Measurements from ENCODE around the gene USH2A.

The USH2A gene

DNA sequence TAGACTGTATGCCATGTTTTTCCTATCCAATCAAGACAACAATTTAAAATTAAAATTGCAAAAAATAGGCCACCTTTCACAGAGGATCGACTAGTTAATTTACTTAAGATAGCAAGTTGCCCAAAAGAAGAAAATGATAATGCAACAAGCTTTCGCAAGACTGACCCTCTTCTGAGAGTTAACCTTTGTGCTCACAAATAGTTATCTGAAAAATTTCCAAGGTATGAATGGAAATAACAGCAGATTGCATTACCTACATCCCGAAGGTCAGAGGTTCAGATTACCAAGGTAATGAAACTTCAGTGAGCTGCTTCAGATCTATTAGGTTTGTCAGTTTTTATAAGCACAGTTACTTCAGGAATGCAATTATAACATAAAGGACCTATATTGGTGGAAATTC, 558.2 kb downstream of the USH2A start:
- DNase-seq (ENCODE audit: low read depth), result no peak
- TF ChIP-seq, protein P1, sequence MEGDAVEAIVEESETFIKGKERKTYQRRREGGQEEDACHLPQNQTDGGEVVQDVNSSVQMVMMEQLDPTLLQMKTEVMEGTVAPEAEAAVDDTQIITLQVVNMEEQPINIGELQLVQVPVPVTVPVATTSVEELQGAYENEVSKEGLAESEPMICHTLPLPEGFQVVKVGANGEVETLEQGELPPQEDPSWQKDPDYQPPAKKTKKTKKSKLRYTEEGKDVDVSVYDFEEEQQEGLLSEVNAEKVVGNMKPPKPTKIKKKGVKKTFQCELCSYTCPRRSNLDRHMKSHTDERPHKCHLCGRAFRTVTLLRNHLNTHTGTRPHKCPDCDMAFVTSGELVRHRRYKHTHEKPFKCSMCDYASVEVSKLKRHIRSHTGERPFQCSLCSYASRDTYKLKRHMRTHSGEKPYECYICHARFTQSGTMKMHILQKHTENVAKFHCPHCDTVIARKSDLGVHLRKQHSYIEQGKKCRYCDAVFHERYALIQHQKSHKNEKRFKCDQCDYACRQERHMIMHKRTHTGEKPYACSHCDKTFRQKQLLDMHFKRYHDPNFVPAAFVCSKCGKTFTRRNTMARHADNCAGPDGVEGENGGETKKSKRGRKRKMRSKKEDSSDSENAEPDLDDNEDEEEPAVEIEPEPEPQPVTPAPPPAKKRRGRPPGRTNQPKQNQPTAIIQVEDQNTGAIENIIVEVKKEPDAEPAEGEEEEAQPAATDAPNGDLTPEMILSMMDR (IDR thresholded peaks at IDR 0.05; ENCODE audit: control insufficient read depth, insufficient read depth, low read depth, low read length, missing control alignments), result no peak
- no peak overlapping the region for H3K4me3 ChIP-seq (ENCODE audit: control insufficient read depth, low read depth, low read length)

DNA sequence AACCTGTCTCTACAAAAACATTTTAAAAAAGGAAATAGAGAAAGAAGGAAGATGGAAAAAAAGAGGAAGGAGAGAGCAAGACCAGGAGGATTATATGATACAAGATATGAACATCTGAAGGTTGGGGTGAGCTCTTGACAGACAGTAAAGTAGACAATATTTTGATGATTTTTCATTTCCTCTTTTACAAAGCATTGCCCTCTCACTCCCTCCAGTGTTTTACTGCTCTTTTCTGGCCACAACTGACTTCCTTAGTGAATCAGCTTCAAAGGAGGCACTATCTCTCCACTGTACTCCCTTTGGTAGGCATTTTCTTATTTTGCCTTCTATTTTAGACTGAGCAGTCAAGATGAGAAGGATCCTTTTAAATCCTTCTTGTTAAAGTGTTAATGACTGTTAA, 559.5 kb downstream of the USH2A start:
- DNase-seq (ENCODE audit: low read depth), result no peak

DNA sequence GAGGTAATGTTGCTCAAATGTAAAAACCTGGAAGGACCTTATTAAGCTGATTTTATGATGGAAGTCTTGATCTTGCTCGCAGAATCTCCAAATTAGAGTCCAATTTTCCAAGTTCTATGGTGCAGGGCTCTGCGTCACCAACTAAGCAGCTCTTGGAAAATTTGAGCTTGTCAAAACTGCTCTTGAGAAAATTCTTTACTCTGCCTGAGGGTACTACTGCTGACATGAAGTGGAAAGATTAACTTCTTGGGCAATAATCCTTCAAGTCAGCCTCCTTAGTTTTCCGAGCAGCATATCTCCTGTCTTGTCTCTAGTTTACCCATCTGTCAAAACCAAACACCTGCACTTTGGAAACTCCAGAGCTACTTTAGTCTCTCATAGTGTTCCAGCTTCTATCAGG, 562.4 kb downstream of the USH2A start:
- no peak overlapping the region for H3K4me3 ChIP-seq (ENCODE audit: control insufficient read depth, low read depth, low read length)
- TF ChIP-seq, protein P1 (IDR thresholded peaks at IDR 0.05; ENCODE audit: control insufficient read depth, insufficient read depth, low read depth, low read length, missing control alignments), result no peak
- DNase-seq (ENCODE audit: low read depth), result no peak

More for the DNA sequence above, 559.5 kb downstream of the USH2A start:
- TF ChIP-seq, protein P1 (IDR thresholded peaks at IDR 0.05; ENCODE audit: control insufficient read depth, insufficient read depth, low read depth, low read length, missing control alignments), result no peak
- H3K4me3 ChIP-seq (ENCODE audit: control insufficient read depth, low read depth, low read length), result no peak overlapping the region

DNA sequence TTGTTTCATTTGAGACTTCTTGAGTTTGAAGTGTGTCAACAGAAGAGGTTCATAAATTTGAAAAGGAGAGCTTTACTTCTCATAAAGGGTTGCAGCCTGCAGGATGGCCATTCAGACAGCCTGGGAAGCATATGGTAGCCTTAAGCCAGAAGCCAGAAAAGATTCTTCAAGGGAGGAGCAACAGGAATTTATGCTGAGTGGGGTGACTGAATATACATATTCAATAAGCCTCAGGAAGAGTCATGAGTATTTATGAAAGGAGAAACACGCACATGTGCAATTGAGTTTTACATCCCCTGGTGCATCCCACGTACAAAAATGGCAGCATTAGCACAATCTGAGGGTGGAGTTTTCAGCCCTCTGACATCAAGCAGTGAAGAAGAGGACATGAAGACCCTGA, 565.9 kb downstream of the USH2A start:
- TF ChIP-seq, protein P1 (IDR thresholded peaks at IDR 0.05; ENCODE audit: control insufficient read depth, insufficient read depth, low read depth, low read length, missing control alignments), result no peak
- no peak for DNase-seq (ENCODE audit: low read depth)
- H3K4me3 ChIP-seq (ENCODE audit: control insufficient read depth, low read depth, low read length), result no peak overlapping the region

DNA sequence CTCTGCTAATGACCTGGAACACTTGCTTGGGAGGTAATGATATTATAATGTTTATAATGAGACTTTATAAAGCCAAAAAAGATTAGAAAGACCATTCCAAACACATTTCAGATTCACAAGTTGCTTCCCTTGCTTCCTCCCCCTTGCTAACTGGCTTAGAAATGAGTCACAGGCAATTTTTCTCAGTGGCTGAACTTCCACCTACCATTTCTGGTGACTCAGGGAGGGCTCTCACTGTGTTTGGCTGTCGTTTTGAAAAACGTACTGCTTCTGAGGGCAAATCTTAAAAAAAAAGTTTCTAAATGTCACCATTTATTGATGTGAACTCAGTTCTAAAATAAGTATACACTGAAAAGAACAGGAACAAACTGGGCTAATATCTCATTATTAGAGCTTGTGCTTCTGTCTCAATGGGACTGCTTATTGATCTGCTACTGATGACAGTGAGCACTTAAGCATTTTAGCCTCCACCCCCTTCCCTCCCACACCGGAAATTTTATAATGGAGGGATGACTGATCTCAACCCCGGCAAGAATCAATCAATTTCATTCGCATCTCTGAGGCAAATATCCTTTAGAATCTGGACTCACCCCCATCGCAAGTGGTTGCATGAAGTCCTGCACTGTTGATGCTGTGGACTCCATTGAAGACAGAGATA, 577.9 kb downstream of the USH2A start:
- H3K4me3 ChIP-seq (ENCODE audit: control insufficient read depth, low read depth, low read length), result no peak overlapping the region
- TF ChIP-seq, protein P1 (IDR thresholded peaks at IDR 0.05; ENCODE audit: control insufficient read depth, insufficient read depth, low read depth, low read length, missing control alignments), result no peak
- peak; percentile 8 for DNase-seq (ENCODE audit: low read depth)

DNA sequence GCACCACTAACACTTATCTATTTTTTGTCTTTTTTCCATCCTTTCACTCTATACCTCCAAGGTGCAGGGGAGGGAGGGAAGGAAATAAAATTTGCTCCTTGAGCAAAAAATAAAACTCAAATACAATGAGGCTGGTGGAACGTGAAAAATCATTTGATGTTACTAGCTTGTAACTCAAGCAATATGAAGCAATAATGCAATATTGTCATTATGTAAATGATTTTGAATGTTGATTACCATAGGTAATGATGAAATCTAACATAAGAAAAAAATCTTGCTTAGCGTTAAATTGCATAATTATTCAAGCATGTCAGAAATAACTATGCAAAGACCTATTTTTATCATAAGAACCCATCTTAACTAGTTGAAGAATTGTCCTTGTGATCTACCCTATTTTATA, 578.5 kb downstream of the USH2A start:
- no peak overlapping the region for H3K4me3 ChIP-seq (ENCODE audit: control insufficient read depth, low read depth, low read length)
- TF ChIP-seq, protein P1 (IDR thresholded peaks at IDR 0.05; ENCODE audit: control insufficient read depth, insufficient read depth, low read depth, low read length, missing control alignments), result no peak
- no peak for DNase-seq (ENCODE audit: low read depth)

Measured in AG09309 (cell line).